Right lung (tissue), 5 donors: ENCODE results near the gene NSMCE1. TPM values are rescaled to one million over a fixed set of nuclear protein-coding genes. Genes with fewer than 3 reads are reported as not detected.
"Not testable (repeated sequence)": the region's sequence is repeated elsewhere in the genome, so short reads cannot be mapped to it uniquely, and the experiment has no call there.

Experiments
- DNase-seq, 2 donors: peaks; one replicate each; pipeline ENCODE4 v3.0.0-alpha.2; 2013
- polyA plus RNA-seq, 5 donors: library from polyadenylated mRNA; unstranded; fragments of 120-200 nt; gene quantifications; one replicate each; pipeline versions ENCODE4 v1.2.1 to v1.2.3, GENCODE V29; 2013; ENCODE audit warnings: inconsistent platforms in 1 of 5, low replicate concordance in 1 of 5; ENCODE audit not compliant: insufficient read length in 5 of 5, insufficient read depth in 1 of 5

The NSMCE1 gene
- polyA plus RNA-seq, 5 donors: 64.5 to 69.8 (median 67.3) TPM

DNA sequence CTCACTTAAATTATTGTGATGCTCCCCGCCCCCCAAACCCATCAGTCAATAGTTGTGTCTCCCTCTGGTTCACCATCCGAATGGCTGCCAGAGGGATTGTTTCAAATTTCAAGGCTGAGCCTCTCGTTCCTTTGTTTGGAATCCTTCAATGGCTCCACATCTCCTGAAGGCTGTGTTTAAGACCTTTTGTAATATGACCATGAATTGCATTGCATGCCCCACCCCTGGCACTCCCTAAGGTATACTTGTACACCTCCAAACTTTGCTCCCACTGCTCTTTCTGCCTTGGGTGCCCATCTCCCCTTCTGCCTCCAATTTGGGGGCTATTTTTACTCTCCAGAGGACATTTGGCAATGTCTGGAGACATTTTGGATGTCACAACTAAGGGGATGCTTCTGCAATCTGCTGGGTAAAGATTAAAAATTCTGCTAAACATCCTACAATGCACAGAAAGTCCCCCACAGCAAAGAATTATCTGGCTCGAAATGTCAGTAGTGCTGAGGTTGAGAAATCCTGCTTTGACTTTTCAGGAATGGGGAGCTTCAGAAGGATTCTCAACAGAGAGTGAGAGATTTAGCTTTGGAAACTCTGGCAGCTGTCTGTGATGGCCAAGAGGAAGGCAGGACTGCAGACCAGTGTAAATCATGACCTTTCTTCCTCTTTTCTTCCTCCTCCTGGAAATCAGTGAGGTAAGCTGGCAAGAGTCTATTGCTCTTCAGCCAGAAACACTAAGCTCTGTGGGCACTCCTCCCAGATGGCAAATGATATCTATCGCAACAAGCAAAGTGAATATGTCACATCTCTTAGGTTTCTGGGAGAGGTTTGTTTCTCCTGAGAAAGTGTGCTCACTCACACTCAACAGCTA lies 36.5 kb upstream of the NSMCE1 start:
- DNase-seq: no peak

DNA sequence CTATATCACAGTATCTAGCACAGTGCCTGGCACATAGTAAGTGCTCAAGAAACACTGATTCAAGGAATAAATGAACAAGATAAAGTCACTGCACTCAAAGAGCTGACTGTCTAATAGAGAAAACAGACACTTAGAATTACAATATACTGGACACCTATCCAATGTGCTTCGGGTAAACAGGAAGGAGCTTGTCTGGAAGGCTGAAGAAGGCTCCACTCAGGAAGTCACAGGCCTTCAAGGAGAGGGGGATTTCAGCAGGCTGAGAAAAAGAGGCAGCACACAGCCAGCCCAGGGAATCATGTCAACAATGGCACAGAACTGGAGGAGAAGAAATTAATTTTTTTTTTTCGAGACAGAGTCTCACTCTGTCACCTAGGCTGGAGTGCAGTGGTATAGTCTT lies 35.5 kb upstream of the NSMCE1 start:
- DNase-seq: no peak

DNA sequence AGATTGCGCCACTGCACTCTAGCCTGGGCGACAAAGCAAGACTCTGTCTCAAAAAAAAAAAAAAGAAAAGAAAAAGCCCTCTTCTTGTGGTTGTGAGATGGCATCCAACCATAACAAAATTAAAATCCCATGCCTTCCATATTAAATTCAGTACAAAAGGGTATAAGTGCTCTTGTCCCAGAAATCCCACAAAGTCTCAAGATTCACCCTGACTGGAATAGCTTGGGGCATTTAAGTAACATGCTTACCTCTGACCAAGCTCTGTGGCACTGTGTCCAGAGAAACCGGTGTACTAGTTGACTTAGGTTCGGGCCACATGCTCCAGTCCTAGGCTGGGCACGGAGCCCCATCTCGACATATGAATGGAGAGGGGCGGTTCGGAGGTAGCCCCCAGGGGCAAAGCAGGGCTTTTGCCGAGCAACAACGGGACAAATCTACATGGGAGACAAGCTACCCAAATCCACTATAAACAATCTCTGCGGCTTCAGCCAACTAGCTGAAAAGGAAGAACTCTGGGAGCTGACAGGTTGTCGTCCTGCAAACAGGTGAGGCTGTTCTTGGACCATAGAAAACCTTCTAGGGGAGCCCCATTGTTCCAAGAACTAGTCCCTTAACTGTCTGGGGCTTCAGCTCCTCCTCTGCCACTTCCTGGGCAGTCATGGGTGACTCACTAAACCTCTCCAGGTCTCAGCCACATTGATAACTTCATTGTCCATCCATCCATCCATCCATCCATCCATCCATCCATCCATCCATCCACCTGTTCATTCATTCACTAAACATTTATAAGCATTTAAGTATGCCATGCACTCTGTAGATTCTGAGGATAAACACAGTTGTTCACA lies 34.9 kb upstream of the NSMCE1 start:
- DNase-seq: no peak

DNA sequence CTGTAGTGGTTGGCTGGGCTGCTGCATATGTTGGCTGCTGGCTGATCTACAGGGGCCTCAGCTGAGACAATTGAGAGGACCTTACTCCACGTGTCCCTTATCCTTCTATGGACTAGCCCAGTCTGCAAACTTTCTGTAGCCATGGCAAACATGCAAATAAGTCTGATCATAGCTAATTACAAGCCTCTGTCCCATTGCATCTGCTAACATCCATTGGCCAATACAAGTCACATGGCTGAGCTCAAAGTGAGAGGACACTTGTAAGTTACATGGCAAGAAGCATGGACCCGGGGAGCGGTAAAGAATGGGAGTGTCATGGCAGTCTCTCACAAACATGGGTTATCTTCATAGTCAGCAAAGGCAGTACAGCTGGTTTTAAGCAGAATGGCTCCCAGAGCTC lies 33.6 kb upstream of the NSMCE1 start:
- no peak for DNase-seq

DNA sequence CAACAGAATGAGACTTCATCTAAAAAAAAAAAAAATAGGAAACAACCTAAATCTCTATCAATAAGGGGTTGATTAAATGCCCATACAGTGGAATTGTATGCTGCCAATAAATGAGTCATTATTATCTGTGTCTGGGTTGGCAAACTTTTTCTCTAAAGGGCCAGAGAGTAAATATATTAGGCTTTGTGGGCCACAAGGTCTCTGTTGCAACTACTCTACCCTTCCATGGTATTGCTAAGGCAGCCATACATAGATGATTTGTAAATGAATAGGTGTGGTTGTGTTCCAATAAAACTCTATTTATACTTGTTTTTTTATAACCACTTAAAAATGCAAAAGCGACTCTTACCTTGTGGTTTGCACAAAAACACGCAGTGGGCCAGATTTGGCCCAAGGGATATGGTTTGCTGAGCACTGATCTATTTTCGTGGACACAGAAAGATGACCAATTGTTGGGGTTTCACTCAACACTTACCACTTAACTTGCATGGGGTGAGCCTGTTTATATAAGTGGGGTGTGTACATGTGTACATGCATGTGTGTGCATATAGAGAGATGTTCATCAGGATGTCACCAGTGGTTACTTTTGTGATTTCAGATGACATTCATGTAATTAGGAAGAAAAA lies 32.8 kb upstream of the NSMCE1 start:
- no peak for DNase-seq

DNA sequence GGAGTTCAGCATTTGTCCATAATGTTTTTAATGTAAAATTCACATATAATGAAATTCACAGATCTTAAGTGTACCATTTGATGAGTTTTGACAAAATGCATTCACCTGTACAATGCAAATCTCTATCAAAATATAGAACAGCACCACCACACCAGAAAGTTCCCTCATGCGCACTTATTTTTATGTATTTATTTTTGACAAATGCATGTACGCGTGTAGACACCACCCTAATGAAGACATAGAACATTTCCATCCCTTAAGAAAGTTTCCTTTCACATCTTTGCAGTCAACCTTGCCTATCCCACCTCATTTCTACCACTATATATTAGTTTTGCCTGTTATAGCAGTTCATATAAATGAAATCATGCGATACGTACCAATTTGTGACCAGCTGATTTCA lies 29.6 kb upstream of the NSMCE1 start:
- no peak for DNase-seq

DNA sequence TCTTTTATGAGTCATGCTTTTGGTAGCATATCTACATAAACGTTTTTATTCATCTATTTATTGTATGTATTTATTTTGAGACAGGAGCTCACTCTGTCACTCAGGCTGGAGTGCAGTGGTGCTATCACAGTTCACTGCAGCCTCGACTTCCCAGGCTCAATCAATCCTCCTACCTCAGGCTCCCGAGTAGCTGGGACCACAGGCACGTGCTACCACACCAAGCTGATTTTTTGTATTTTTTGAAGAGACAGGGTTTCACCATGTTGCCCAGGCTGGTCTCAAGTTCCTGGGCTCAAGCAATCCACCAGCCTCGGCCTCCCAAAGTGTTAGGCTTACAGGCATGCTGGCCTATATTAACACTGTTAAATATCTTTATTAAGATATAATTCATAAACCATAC lies 24.8 kb upstream of the NSMCE1 start:
- no peak for DNase-seq

DNA sequence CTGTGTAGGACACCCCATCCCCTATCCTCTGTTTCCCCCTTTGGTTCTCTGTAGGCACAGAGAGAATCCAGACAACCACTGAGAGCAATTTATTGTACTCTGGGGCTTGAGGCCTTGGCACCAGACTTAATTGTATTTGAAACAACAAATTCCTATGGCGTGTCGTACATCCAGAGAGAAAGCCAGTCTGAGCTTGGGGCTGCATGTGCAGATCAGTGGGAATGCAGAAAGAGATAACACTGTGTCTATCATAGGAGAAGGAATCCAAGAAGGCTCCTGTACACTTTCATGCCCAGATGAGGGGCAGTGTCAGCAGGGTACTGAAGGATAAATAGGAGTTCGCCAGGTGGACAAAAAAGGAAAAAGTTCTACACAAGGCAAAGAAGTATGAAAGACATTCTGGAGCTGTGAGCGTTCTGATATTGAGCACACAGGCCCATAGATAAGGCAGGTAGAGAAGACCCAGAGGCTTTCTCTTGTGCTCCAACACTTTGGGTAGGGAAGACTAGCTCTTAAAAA lies 23.2 kb upstream of the NSMCE1 start:
- DNase-seq: no peak

DNA sequence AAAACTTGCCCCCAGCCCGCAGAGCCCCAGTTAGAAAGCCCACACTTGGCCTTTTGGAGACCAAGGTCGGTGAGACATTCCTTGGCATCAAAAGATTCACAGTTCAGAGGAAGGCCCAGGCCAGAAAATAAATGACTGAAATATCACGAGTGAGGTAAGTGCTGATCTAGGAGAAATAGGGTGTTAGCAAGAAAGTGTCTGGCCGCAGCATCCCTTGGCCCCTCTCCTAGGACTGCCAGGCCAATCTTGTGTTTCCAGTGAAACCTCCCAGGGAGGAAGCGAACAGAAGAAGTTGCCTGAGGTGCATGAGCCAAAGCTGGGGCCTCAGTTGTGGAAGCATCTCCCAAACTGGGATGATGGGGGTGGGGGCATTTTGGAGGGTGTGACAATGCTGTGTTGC lies 22.5 kb upstream of the NSMCE1 start:
- no peak for DNase-seq

DNA sequence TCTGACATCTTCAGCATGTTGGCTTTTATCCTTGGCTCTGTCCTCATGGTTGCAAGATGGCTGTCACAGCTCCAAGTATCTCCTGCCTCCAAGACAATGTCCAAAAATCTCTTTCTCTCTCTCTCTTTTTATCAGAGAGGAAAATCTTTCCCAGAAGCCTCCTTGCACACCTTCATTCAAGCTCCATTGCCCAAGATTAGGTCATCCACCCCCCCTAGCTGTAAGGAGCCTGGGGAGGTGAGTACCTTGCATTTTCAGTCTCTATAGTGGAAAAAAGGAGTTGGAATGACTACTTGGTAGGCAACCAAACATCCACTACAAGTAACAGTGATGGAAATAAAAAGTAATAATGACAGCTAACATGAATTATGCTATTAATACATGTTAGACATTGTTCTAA lies 22.0 kb upstream of the NSMCE1 start:
- DNase-seq: no peak

DNA sequence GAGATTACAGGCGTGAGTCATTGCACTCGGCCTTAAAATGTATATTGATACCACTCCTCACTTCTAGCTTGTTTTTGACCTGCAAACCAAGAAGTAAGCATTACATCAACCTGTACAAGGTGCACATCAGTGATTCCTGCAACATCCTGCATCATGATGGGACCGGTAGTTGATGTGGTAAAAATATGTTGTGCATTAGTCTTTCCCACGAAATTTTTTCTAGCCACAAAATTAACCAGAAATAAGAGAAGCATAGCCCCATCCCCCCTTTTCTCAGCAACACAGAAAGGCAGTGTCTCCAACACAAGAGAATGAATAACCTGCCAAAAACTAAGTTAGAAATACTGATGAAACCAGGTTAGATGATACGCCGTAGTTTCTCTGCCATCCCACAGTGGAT lies 21.1 kb upstream of the NSMCE1 start:
- no peak for DNase-seq

DNA sequence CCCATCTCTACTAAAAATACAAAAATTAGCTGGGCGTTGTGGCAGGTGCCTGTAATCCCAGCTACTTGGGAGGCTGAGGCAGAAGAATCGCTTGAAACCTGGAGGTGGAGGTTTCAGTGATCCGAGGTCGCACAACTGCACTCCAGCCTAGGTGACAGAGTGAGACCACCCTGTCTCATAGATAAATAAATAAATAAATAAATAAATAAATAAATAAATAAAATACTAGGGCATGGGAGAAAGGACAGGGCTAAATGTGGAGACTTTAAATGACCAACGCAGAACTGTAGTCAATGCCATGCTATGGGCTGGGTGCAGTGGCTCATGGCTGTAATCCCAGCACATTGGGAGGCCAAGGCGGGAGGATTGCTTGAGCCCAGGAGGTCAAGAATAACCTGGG lies 19.7 kb upstream of the NSMCE1 start:
- not testable (repeated sequence) for DNase-seq

DNA sequence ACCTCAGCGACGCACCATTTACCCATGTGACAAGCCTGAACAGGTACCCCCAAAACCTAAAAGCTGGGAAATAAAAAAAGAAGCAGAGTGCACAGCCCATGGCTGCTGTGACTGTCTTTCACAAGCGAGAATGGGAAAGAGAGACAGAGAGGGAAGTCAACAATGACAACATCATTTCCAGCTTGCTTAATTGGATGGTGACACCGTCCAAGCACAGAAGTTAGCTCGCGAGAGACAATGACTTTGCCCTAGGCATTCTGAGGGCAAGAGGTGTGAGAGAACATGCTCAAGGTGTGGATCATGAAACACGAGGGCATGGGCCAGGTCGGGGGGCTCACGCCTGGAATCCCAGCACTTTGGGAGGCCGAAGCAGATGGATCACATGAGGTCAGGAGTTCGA lies 19.3 kb upstream of the NSMCE1 start:
- DNase-seq: no peak

DNA sequence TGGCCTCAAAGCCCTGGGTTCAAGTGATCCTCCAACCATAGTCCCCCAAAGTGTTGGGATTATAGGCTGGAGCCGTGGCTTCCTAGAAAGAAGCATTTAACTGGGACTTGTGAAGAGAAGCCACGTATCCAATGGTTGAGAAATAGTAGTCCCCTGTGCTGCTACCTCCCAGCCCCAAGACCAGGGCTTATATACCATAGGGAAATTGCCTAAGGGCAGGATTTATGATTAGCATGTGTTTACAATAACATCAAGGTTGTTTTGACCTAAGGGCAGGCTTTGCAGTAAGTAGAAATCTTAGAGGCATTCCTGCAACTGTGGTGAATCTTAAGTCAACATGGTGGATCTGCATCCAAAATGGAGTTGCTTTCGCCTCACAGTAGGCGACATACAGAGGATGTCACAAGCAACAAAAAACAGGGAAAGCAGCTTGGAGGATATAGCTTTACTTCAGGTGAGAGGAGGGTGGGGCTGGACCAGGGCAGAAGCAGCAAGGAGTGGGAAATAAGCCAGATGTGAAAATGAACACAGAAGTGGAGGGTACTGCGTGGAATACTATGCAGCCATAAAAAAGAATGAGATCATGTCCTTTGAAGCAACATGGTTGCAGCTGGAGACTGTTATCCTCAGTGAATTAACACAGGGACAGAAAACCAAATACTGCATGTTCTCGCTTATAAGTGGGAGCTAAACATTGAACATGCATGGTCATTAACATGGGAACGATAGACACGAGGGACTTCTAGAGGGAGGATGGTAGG lies 18.7 kb upstream of the NSMCE1 start:
- no peak for DNase-seq

DNA sequence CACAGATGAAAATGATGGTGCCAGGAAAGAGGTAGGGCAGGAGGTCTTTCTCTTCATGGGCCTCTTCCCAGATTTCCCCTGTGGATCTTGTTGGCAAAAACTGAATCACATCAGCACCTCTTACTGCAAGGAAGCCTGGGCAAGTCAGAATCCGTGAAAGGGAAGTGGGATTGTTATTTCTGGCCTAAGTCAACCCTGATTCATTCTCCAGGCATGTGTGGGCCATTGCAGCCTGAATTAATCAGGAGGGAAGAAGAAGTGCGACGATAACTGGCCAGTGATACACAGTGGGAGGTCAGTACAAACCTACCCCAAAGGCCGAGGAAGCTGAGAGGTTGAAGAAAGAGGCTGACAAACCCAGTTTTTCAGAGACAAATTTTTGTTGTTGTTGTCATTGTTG lies 17.9 kb upstream of the NSMCE1 start:
- DNase-seq: no peak

DNA sequence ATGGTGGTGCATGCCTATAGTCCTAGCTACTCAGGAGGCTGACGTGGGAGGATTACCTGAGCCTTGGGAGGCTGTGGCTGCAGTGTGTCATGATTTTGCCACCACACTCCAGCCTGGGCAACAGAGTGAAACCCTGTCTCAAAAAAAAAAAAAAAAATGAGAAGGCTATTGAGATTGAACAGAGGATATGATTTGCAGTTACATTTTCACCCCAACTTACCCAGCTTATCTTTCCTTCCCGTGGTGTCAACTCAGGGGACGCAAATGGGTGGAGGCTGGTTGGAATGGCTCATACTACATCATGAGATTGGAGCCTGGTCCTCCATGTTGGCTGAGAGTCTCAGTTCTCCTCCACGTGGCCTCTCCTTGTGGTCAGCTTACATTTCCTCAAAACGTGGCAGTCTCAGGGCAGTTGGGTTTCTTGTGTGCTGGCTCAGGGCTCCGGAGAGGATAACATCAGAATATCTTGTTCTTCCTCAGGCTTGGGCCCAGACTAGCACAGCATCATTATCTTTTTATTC lies 17.2 kb upstream of the NSMCE1 start:
- no peak for DNase-seq

DNA sequence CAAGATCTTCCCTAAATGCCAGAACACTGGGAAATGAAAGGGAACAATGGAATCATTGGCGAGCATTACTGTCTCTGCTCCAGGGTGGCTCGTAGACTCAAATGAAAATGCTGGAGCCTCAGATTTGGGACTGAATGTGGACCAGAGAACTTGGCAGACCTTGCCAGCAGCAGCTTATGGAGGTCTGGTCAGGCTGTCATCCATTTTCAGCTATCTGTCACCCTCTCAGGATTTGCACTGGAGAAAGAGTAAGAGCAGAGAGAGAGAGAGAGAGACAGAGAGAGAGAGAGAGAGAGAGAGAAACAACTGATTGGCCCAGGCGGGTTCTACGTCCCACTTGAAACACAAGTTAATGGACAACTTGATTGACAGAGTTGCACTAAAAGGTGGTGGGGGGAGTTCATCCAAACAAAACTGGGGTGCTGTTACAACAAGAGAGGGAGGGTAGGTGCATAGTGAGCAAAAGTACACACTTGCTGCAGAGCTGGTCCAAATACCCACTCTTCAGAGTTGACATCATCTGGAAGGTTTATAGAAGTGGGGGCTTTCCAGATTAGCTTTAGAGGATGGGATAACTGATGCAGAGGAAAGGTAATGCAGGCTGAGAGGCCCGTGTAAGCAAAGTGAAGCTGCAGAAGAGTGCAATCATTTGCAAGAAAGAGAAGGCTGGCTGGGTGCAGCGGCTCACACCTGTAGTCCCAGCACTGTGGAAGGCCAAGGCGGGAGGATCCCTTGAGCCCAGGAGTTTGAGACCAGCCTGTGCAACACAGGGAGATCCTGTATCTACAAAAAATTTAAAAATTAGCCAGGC lies 16.5 kb upstream of the NSMCE1 start:
- DNase-seq: no peak

DNA sequence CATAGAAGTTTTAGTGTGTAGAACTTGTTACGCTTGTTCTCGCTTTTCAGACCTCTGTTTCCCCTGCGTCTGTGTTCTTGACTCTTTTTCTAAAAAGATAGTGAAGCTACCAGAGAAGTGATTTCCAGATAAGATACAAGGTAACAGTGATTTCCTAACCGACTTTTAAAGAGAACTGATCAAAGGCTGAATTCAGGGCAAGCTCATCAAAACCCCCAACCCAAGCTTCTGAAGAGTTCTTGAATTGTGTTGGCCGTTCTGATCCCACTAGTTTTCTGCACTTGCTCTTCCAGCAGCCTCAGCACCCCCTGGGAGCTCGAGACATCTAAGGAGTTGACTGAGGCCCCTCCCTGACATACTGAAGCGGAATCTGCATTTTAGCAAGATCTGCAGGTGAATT lies 12.7 kb upstream of the NSMCE1 start:
- DNase-seq: no peak

DNA sequence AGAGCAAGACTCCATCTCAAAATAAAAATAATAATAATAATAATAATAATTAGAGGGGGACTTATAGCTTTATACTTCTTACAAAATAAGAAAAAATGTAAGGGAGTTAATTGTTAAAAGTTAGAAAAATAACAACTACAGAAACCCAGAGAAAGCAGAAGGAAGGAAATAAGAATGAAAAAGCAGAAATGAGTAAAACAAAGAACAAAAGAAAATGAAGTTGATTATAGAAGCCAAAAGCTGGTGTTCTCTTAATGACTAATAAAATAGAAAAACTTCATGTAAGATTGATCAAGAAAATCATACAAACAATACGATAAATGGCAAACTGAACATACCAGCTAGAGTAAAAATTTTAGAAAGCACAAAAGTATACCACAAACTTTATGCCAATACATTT lies 6.8 kb upstream of the NSMCE1 start:
- DNase-seq: no peak

DNA sequence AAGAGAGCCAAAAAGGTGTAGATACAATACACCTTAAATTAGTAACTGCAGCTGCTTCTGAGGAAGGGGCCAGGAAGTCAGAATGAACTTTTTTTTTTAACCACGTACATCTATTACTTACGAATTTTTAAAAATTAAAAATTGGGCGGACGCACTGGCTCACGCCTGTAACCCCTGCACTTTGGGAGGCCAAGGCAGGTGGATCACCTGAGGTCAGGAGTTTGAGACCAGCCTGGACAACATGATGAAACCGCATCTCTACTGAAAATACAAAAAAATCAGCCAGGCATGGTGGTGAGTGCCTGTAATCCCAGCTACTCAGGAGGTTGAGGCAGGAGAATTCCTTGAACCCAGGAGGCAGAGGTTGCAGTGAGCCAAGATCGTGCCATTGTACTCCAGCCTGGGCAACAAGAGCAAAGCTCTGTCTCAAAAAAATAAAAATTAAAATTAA lies 5.9 kb upstream of the NSMCE1 start:
- DNase-seq: not testable (repeated sequence)
